ENCODE results near the gene CTBP1. TPM values are rescaled to one million over a fixed set of nuclear protein-coding genes. Genes with fewer than 3 reads are reported as not detected.

CTBP1 gene
- total RNA-seq, 1 experiment from 2014 or later, result 136 TPM

DNA sequence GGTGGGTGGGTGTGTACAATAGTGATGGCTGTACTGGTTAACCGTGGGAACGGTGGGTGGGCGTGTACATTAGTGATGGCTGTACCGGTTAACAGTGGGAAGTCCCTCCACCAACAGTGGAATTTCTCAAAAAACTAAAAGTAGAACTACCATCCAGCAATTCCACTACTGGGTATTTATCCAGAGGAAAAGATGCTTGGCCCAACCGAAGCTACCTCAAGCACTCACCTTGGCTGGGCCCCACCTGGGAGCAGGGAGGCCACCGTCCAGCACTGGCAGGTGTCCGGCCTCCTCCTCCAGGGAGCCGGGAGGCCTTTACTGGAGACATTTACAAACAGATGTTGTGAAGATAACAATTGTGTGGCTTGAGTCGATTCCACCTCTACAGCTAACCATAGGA lies 34.8 kb upstream of the CTBP1 start:
- Mint-ChIP-seq H3K27ac (no peak overlapping the region), H3K27me3 (ENCODE audit: low read depth) (peaks cover 35% of the 10 kb centered on the region), H3K4me1 (peaks cover 3 to 4% of the 10 kb centered on the region in 2 experiments; a peak in 3 of 4 replicates), H3K36me3 (ENCODE audit: insufficient read depth in 1 of 3, low read depth in 3 of 3) (peaks cover 3 to 9% (median 7%) of the 10 kb centered on the region in 3 experiments; a peak in 4 of 7 replicates), H3K4me3 (no peak overlapping the region; a peak in 1 of 5 replicates), H3K9me3 (peaks cover 17 to 62% of the 10 kb centered on the region in 2 experiments)
- Histone ChIP-seq H2BK5ac (ENCODE audit: insufficient read length, low read length) (no peak overlapping the region), H3K9me3 (ENCODE audit: control insufficient read depth, low read depth, low read length) (no peaks in the 10 kb centered on the region), H4K8ac (replicated peaks; ENCODE audit: insufficient read length, low read depth, low read length) (no peak overlapping the region), H3K27ac (ENCODE audit: insufficient read length, low read depth, low read length) (no peak overlapping the region), H4K20me1 (ENCODE audit: control insufficient read depth, insufficient read depth, insufficient read length) (no peaks in the 10 kb centered on the region), H3K56ac (ENCODE audit: insufficient read length, low read depth, low read length) (no peak overlapping the region), H4K5ac (ENCODE audit: insufficient read length, low read depth, low read length) (no peak overlapping the region), H2BK15ac (ENCODE audit: low read depth, low read length) (no peak overlapping the region), H2BK20ac (ENCODE audit: low read depth, low read length, poor library complexity, severe bottlenecking) (no peak overlapping the region), H3K4me1 (ENCODE audit: insufficient read depth, low read length) (no peaks in the 10 kb centered on the region), H2AK5ac (ENCODE audit: insufficient read length, low read length) (no peak overlapping the region), H3K23ac (ENCODE audit: insufficient read length, low read depth, low read length) (no peak overlapping the region), H3K27me3 (ENCODE audit: insufficient read depth, low read length) (no peaks in the 10 kb centered on the region), H3K79me2 (ENCODE audit: insufficient read depth, low read length) (no peaks in the 10 kb centered on the region), H2AFZ (ENCODE audit: low read length) (no peak overlapping the region), H3K4ac (ENCODE audit: low read depth, low read length) (no peak overlapping the region), H2BK12ac (ENCODE audit: insufficient read length, low read depth, low read length) (no peak overlapping the region), H3K4me2 (ENCODE audit: insufficient read depth, insufficient read length, low read length) (no peak overlapping the region), H3K14ac (ENCODE audit: insufficient read depth, low read length) (no peak overlapping the region), H4K91ac (ENCODE audit: insufficient read length, low read depth, low read length) (no peak overlapping the region), H3K79me1 (ENCODE audit: insufficient read depth, low read depth, low read length, poor library complexity, severe bottlenecking) (no peaks in the 10 kb centered on the region), H3K9ac (ENCODE audit: extremely low read depth, insufficient read length, low read length) (no peak overlapping the region), H3K18ac (ENCODE audit: insufficient read length, low read depth, low read length) (no peak overlapping the region), H2BK120ac (ENCODE audit: low read depth, low read length, poor library complexity, severe bottlenecking) (no peak overlapping the region), H3T11ph (ENCODE audit: low read length) (no peak overlapping the region), H3K23me2 (ENCODE audit: insufficient read length, low read depth, low read length, poor library complexity, severe bottlenecking) (no peaks in the 10 kb centered on the region)
- DNase-seq, result no peak
- WGBS (ENCODE audit: extremely low coverage, insufficient read length, low lambda C conversion rate), result no CpG with 5 or more reads among the region's 9 CpGs
- no peak for TF ChIP-seq CTCF (conservative IDR thresholded peaks at IDR 0.05)

All from H9 (cell line).